ENCODE results near the gene EN2.

The EN2 gene

DNA sequence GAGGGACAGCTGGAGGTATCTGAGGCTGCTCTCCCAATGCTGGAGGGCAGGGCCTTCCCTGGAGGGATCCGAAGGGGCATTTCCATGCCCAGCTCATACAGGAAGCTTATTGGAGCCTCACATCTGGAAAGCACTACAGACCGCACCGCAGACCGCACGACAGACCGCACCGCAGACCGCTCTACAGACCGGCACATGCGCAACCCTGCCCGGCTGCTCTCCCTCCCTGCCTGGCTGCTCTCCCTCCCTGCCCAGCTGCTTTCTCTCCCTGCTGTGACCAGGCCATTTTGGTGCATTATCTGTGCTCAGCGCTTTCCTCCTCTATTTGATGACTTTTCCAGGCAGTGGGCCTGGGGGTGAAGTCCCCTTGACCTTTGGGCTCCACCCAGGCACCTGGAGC lies 39.6 kb upstream of the EN2 start:
- H3K4me1 ChIP-seq (ENCODE audit: control insufficient read depth in 2 of 2, insufficient read depth in 2 of 2, low read length in 2 of 2), result no peaks in the 10 kb centered on the region
- no peaks in the 10 kb centered on the region for H3K27me3 ChIP-seq (ENCODE audit: control insufficient read depth in 2 of 2, insufficient read depth in 2 of 2, low read length in 2 of 2)
- no peaks in the 10 kb centered on the region for H3K9me3 ChIP-seq (ENCODE audit: control insufficient read depth in 2 of 2, low read length in 2 of 2)
- no peaks in the 10 kb centered on the region for H3K36me3 ChIP-seq (ENCODE audit: control insufficient read depth in 2 of 2, insufficient read depth in 2 of 2, low read length in 2 of 2)
- no peak overlapping the region for H3K27ac ChIP-seq (ENCODE audit: low read depth in 2 of 2, low read length in 2 of 2)
- no peak overlapping the region for H3K9ac ChIP-seq (ENCODE audit: low read depth in 1 of 2, low read length in 2 of 2)
- H3K4me3 ChIP-seq (ENCODE audit: low read length in 2 of 2), result no peak overlapping the region

GRCh38 chr7:155418941-155419755 lies 38.8 kb upstream of the EN2 start:
- Histone ChIP-seq H3K9me3 (ENCODE audit: control insufficient read depth in 2 of 2, low read length in 2 of 2) (no peaks in the 10 kb centered on the region), H3K4me3 (ENCODE audit: low read length in 2 of 2) (no peak overlapping the region), H3K27me3 (ENCODE audit: control insufficient read depth in 2 of 2, insufficient read depth in 2 of 2, low read length in 2 of 2) (peaks cover 0 to under 1% of the 10 kb centered on the region in 2 donors), H3K4me1 (ENCODE audit: control insufficient read depth in 2 of 2, insufficient read depth in 2 of 2, low read length in 2 of 2) (no peaks in the 10 kb centered on the region), H3K36me3 (ENCODE audit: control insufficient read depth in 2 of 2, insufficient read depth in 2 of 2, low read length in 2 of 2) (no peaks in the 10 kb centered on the region), H3K27ac (ENCODE audit: low read depth in 2 of 2, low read length in 2 of 2) (no peak overlapping the region), H3K9ac (ENCODE audit: low read depth in 1 of 2, low read length in 2 of 2) (no peak overlapping the region)

DNA sequence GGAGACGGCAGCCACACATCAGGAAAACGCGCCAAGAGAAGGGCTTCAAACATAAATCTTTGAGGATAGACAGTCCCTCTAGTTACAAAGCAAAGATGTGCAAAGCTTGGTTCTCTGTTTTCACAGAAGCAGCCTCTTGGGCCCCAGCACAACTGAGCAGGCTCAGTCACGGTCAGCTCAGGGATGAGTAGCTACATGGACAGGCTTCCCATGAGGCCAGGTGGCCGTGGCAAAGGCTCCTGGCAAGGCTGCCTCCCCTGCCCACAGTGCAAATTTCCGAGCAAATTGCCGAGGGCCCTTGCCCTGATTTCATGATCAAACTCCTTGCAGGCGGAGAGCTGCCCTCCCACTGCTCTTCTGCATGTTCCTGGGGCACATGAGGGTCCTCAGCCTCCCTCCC lies 37.8 kb upstream of the EN2 start:
- Histone ChIP-seq H3K36me3 (ENCODE audit: control insufficient read depth in 2 of 2, insufficient read depth in 2 of 2, low read length in 2 of 2) (no peaks in the 10 kb centered on the region), H3K9me3 (ENCODE audit: control insufficient read depth in 2 of 2, low read length in 2 of 2) (no peaks in the 10 kb centered on the region), H3K9ac (ENCODE audit: low read depth in 1 of 2, low read length in 2 of 2) (no peak overlapping the region), H3K4me1 (ENCODE audit: control insufficient read depth in 2 of 2, insufficient read depth in 2 of 2, low read length in 2 of 2) (no peaks in the 10 kb centered on the region), H3K27me3 (ENCODE audit: control insufficient read depth in 2 of 2, insufficient read depth in 2 of 2, low read length in 2 of 2) (peaks cover 0 to 2% of the 10 kb centered on the region in 2 donors), H3K27ac (ENCODE audit: low read depth in 2 of 2, low read length in 2 of 2) (no peak overlapping the region), H3K4me3 (ENCODE audit: low read length in 2 of 2) (no peak overlapping the region)

DNA sequence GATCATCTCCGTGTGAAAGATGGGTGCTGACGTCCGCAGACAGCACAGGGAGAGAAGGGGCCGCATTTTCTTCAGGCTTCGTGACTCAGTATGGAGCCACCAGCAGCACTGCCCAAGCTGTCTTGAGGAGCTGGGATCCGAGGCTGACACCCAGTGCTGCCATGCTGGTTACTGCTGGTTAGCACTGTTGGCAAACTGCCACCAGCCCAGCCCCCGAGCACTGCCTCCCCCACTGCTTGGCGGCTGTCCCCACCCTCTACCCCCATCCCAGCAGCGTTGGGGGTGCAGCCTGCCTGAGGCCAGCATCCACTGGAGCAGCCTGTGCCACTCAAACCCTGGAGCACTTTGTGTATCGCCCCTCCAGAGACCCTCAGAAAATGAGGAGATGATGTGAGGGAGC lies 35.8 kb upstream of the EN2 start:
- no peaks in the 10 kb centered on the region for H3K4me1 ChIP-seq (ENCODE audit: control insufficient read depth in 2 of 2, insufficient read depth in 2 of 2, low read length in 2 of 2)
- no peak overlapping the region for H3K4me3 ChIP-seq (ENCODE audit: low read length in 2 of 2)
- no peak overlapping the region for H3K27ac ChIP-seq (ENCODE audit: low read depth in 2 of 2, low read length in 2 of 2)
- no peaks in the 10 kb centered on the region for H3K9me3 ChIP-seq (ENCODE audit: control insufficient read depth in 2 of 2, low read length in 2 of 2)
- H3K9ac ChIP-seq (ENCODE audit: low read depth in 1 of 2, low read length in 2 of 2), result no peak overlapping the region
- no peaks in the 10 kb centered on the region for H3K36me3 ChIP-seq (ENCODE audit: control insufficient read depth in 2 of 2, insufficient read depth in 2 of 2, low read length in 2 of 2)
- H3K27me3 ChIP-seq (ENCODE audit: control insufficient read depth in 2 of 2, insufficient read depth in 2 of 2, low read length in 2 of 2), result peaks cover 2% of the 10 kb centered on the region in 2 donors

GRCh38 chr7:155422599-155423336 lies 35.2 kb upstream of the EN2 start:
- Histone ChIP-seq H3K4me3 (ENCODE audit: low read length in 2 of 2) (no peak overlapping the region), H3K36me3 (ENCODE audit: control insufficient read depth in 2 of 2, insufficient read depth in 2 of 2, low read length in 2 of 2) (no peaks in the 10 kb centered on the region), H3K27me3 (ENCODE audit: control insufficient read depth in 2 of 2, insufficient read depth in 2 of 2, low read length in 2 of 2) (peaks cover 2% of the 10 kb centered on the region in 2 donors)

GRCh38 chr7:155423337-155424285 lies 34.3 kb upstream of the EN2 start:
- H3K27me3 ChIP-seq (ENCODE audit: control insufficient read depth in 2 of 2, insufficient read depth in 2 of 2, low read length in 2 of 2), result peaks cover 2% of the 10 kb centered on the region in 2 donors
- no peaks in the 10 kb centered on the region for H3K36me3 ChIP-seq (ENCODE audit: control insufficient read depth in 2 of 2, insufficient read depth in 2 of 2, low read length in 2 of 2)
- H3K9me3 ChIP-seq (ENCODE audit: control insufficient read depth in 2 of 2, low read length in 2 of 2), result no peaks in the 10 kb centered on the region
- no peak overlapping the region for H3K27ac ChIP-seq (ENCODE audit: low read depth in 2 of 2, low read length in 2 of 2)
- no peak overlapping the region for H3K4me3 ChIP-seq (ENCODE audit: low read length in 2 of 2)
- no peaks in the 10 kb centered on the region for H3K4me1 ChIP-seq (ENCODE audit: control insufficient read depth in 2 of 2, insufficient read depth in 2 of 2, low read length in 2 of 2)
- no peak overlapping the region for H3K9ac ChIP-seq (ENCODE audit: low read depth in 1 of 2, low read length in 2 of 2)

More at GRCh38 chr7:155422599-155423336, 35.2 kb upstream of the EN2 start:
- Histone ChIP-seq H3K9ac (ENCODE audit: low read depth in 1 of 2, low read length in 2 of 2) (no peak overlapping the region), H3K27ac (ENCODE audit: low read depth in 2 of 2, low read length in 2 of 2) (no peak overlapping the region), H3K4me1 (ENCODE audit: control insufficient read depth in 2 of 2, insufficient read depth in 2 of 2, low read length in 2 of 2) (no peaks in the 10 kb centered on the region), H3K9me3 (ENCODE audit: control insufficient read depth in 2 of 2, low read length in 2 of 2) (no peaks in the 10 kb centered on the region)

DNA sequence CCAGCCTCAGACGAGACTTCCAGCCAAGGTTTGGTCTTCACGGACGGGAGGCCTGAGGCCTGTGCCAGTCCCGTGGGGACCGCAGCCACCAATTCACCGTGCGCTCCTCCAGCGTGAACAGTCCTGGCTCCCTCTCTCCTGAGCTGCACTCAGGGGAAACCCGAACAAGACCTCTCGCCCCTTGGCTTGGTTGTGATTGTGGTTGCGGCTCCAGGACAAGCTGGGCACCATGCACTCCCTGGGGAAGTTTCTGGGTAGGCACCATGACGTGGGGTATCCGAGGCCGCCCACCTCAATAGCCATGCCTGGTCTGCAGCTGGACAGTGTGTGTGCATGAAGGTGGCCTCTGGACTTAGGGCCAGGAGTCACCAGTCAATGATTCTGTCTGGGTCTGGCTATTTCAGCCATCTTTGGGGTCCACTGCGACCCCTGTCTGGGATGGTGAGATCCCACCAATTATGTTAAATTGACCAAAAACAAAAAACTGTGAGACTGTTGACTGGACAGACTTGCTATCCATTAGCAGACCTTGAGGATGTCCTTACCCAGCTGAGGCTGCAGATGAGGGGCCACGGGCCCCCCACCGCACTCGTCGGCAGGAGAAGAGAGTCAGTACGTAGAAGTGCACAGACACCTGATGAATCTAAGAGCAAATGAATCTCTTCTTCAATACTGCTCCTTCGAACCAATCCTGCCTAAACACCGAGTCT lies 33.5 kb upstream of the EN2 start:
- no peaks in the 10 kb centered on the region for H3K36me3 ChIP-seq (ENCODE audit: control insufficient read depth in 2 of 2, insufficient read depth in 2 of 2, low read length in 2 of 2)
- H3K4me3 ChIP-seq (ENCODE audit: low read length in 2 of 2), result no peak overlapping the region
- peaks cover 2% of the 10 kb centered on the region in 2 donors for H3K27me3 ChIP-seq (ENCODE audit: control insufficient read depth in 2 of 2, insufficient read depth in 2 of 2, low read length in 2 of 2)
- no peak overlapping the region for H3K27ac ChIP-seq (ENCODE audit: low read depth in 2 of 2, low read length in 2 of 2)
- no peaks in the 10 kb centered on the region for H3K9me3 ChIP-seq (ENCODE audit: control insufficient read depth in 2 of 2, low read length in 2 of 2)
- no peak overlapping the region for H3K9ac ChIP-seq (ENCODE audit: low read depth in 1 of 2, low read length in 2 of 2)
- H3K4me1 ChIP-seq (ENCODE audit: control insufficient read depth in 2 of 2, insufficient read depth in 2 of 2, low read length in 2 of 2), result no peaks in the 10 kb centered on the region

- Histone ChIP-seq H3K36me3 (ENCODE audit: control insufficient read depth in 2 of 2, insufficient read depth in 2 of 2, low read length in 2 of 2) (no peaks in the 10 kb centered on the region), H3K4me1 (ENCODE audit: control insufficient read depth in 2 of 2, insufficient read depth in 2 of 2, low read length in 2 of 2) (no peaks in the 10 kb centered on the region), H3K9me3 (ENCODE audit: control insufficient read depth in 2 of 2, low read length in 2 of 2) (no peaks in the 10 kb centered on the region), H3K27me3 (ENCODE audit: control insufficient read depth in 2 of 2, insufficient read depth in 2 of 2, low read length in 2 of 2) (peaks cover 2 to 5% of the 10 kb centered on the region in 2 donors), H3K9ac (ENCODE audit: low read depth in 1 of 2, low read length in 2 of 2) (no peak overlapping the region), H3K4me3 (ENCODE audit: low read length in 2 of 2) (no peak overlapping the region), H3K27ac (ENCODE audit: low read depth in 2 of 2, low read length in 2 of 2) (no peak overlapping the region)
Observed at GRCh38 chr7:155425011-155425340, 33.0 kb upstream of the EN2 start.

DNA sequence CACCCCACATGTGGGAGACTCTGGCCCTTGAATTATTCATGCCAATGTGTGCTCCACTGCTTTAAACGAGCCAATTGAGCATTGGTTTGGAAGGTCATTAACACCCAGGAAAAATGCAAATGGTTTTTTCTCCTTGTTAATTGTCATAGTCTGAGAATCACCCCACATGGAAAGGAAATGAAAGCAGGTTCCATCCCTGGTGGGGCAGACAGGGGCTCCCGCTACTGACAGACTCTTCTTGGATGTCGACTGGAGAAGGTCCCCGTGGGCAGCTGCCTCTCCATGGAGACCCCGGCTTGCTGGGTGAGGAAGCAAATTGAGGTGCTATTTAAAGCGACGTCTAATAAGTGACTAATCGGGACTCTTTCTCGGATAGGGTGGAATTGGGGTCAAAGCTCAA lies 32.0 kb upstream of the EN2 start:
- Histone ChIP-seq H3K4me1 (ENCODE audit: control insufficient read depth in 2 of 2, insufficient read depth in 2 of 2, low read length in 2 of 2) (no peaks in the 10 kb centered on the region), H3K27me3 (ENCODE audit: control insufficient read depth in 2 of 2, insufficient read depth in 2 of 2, low read length in 2 of 2) (peaks cover 6 to 7% of the 10 kb centered on the region in 2 donors), H3K36me3 (ENCODE audit: control insufficient read depth in 2 of 2, insufficient read depth in 2 of 2, low read length in 2 of 2) (no peaks in the 10 kb centered on the region), H3K9me3 (ENCODE audit: control insufficient read depth in 2 of 2, low read length in 2 of 2) (no peaks in the 10 kb centered on the region), H3K9ac (ENCODE audit: low read depth in 1 of 2, low read length in 2 of 2) (no peak overlapping the region), H3K4me3 (ENCODE audit: low read length in 2 of 2) (no peak overlapping the region), H3K27ac (ENCODE audit: low read depth in 2 of 2, low read length in 2 of 2) (no peak overlapping the region)
